Measurements from ENCODE around the gene GXYLT1.
"Not testable (repeated sequence)": the region's sequence is repeated elsewhere in the genome, so short reads cannot be mapped to it uniquely, and the experiment has no call there.

- TF ChIP-seq CTCF, POLR2A (IDR thresholded peaks at IDR 0.05): not testable (repeated sequence)
Measured at GRCh38 chr12:42188275-42188674, 43.6 kb upstream of the GXYLT1 start.

All from testis (tissue), 2 donors.